K562 (cell line): ENCODE results near the gene NOTO. TPM values are rescaled to one million over a fixed set of nuclear protein-coding genes. Genes with fewer than 3 reads are reported as not detected.

Source experiments
- ATAC-seq: fragments of 200-7000 bp; cut with Tn5 transposase; 3 replicates; pipeline ENCODE4 v1.9.1; 2020; ENCODE audit warnings: moderate library complexity
- BruUV-seq: library from RNA; stranded (reverse); fragments of 400-500 nt; replicated peaks from 2 replicates; lab custom pipeline; 2021; lab: Mats Ljungman, UMichigan
- CTCF ChIA-PET: fragments of 300-600 bp; formaldehyde crosslinking; extraction: SDS; loops from one replicate; lab custom pipeline; 2021; ENCODE audit warnings: low intra/inter-chr PET ratio; lab: Yijun Ruan, JAX
- POLR2A ChIA-PET: fragments of 300-600, 350-650 bp; sonication (Branson Sonifier 250); formaldehyde crosslinking; extraction: SDS; loops from one replicate; lab custom pipeline; 2021; ENCODE audit warnings: antibody characterized with exemption, inconsistent platforms; lab: Yijun Ruan, JAX
- DNase-seq, 4 experiments: peaks; one replicate each; pipeline versions ENCODE4 v3.0.0 to v3.0.0-alpha.2; 2011 to 2018; ENCODE audit warnings: low spot score in 3 of 4, mixed read lengths in 3 of 4; ENCODE audit errors: extremely low read depth in 1 of 4
- FAIRE-seq: peaks from 2 replicates; lab custom pipeline; 2011; peaks lifted over from hg19 to GRCh38; lab: Jason Lieb, UNC
- H2AFZ ChIP-seq: 2 replicates; pipeline ENCODE4 v1.6.0; 2011; ENCODE audit warnings: low read depth, low read length, control low read depth, inconsistent platforms
- H3K27ac ChIP-seq: fragments of 200-600 bp; 3 replicates; pipeline ENCODE4 v1.8.0; 2011; ENCODE audit warnings: low read depth, mild to moderate bottlenecking, control low read depth, inconsistent platforms, low read length, moderate library complexity, mixed read lengths; ENCODE audit errors: extremely low read depth
- H3K27me3 ChIP-seq, 2 experiments: fragments of 300-600 bp in 1 of 2; 2 replicates in 1 of 2; 3 replicates in 1 of 2; pipeline versions ENCODE4 v1.6.0 to v1.8.0; 2011; ENCODE audit warnings: inconsistent platforms in 2 of 2, low read length in 2 of 2, mild to moderate bottlenecking in 1 of 2, mixed read lengths in 1 of 2, moderate library complexity in 1 of 2; ENCODE audit not compliant: control insufficient read depth in 2 of 2, insufficient read depth in 2 of 2
- H3K36me3 ChIP-seq: fragments of 300-600 bp; 3 replicates; pipeline ENCODE4 v1.8.0; 2011; ENCODE audit warnings: mild to moderate bottlenecking, low read length, inconsistent platforms; ENCODE audit not compliant: control insufficient read depth, insufficient read depth
- H3K4me1 ChIP-seq, 2 experiments: fragments of 200-600 bp in 1 of 2; replicated peaks in 1 of 2; 2 replicates in 1 of 2; 3 replicates in 1 of 2; pipeline versions ENCODE4 v1.5.1 to v1.8.0; 2011; ENCODE audit warnings: inconsistent platforms in 2 of 2, low read length in 2 of 2, mild to moderate bottlenecking in 1 of 2, mixed read lengths in 1 of 2, moderate library complexity in 1 of 2; ENCODE audit not compliant: control insufficient read depth in 2 of 2, insufficient read depth in 2 of 2
- H3K4me2 ChIP-seq: 2 replicates; pipeline ENCODE4 v1.6.1; 2011; ENCODE audit warnings: low read length, control low read depth, inconsistent platforms, mixed read lengths; ENCODE audit not compliant: insufficient read depth
- H3K4me3 ChIP-seq: fragments of 200-600 bp; sonication (generic), shearing (Covaris generic); 2 replicates; pipeline ENCODE4 v1.5.1; 2016; ENCODE audit warnings: control low read depth, inconsistent platforms
- H3K79me2 ChIP-seq: fragments of 200-600 bp; 3 replicates; pipeline ENCODE4 v1.8.0; 2011; ENCODE audit warnings: low read length, inconsistent platforms; ENCODE audit not compliant: control insufficient read depth, insufficient read depth
- H3K9ac ChIP-seq, 2 experiments: 2 replicates each; pipeline versions ENCODE4 v1.6.0 to v1.6.1; 2011; ENCODE audit warnings: low read depth in 2 of 2, low read length in 2 of 2, control low read depth in 1 of 2, inconsistent platforms in 1 of 2, mild to moderate bottlenecking in 1 of 2, mixed read lengths in 1 of 2; ENCODE audit not compliant: insufficient read depth in 1 of 2
- H3K9me1 ChIP-seq: one replicate; pipeline ENCODE4 v1.6.0; 2011; ENCODE audit warnings: inconsistent platforms, mild to moderate bottlenecking, low read length, moderate library complexity; ENCODE audit not compliant: control insufficient read depth, insufficient read depth
- H3K9me3 ChIP-seq: replicated peaks from 2 replicates; pipeline ENCODE4 v1.5.1; 2011; ENCODE audit warnings: low read depth, low read length, inconsistent platforms; ENCODE audit not compliant: control insufficient read depth, insufficient read depth
- H4K20me1 ChIP-seq: replicated peaks from 2 replicates; pipeline ENCODE4 v1.6.1; 2011; ENCODE audit warnings: low read length, inconsistent platforms, mixed read lengths; ENCODE audit not compliant: control insufficient read depth, insufficient read depth
- BACH1 ChIP-seq: fragments of 200-800 bp; sonication (Bioruptor generic); IDR thresholded peaks from 2 replicates; pipeline ENCODE4 v1.6.1; 2016; ENCODE audit warnings: missing genetic modification characterization, missing compliant biosample characterization
- CSDE1 ChIP-seq, 2 experiments: fragments of 450-650 bp; IDR thresholded peaks; 2 replicates each; pipeline ENCODE4 v1.6.1; 2016; ENCODE audit warnings: mild to moderate bottlenecking in 1 of 2
- ETS2 ChIP-seq: IDR thresholded peaks from 2 replicates; pipeline ENCODE4 v1.6.1; 2016; ENCODE audit warnings: borderline replicate concordance, missing genetic modification characterization, mild to moderate bottlenecking, moderate library complexity, missing compliant biosample characterization; ENCODE audit not compliant: poor library complexity, severe bottlenecking
- ETV5 ChIP-seq: sonication (generic); formaldehyde crosslinking; IDR thresholded peaks from 2 replicates; pipeline ENCODE4 v1.4.0; 2020; ENCODE audit warnings: low read depth, mild to moderate bottlenecking, missing genetic modification reagents
- MAFK ChIP-seq: IDR thresholded peaks from 2 replicates; pipeline ENCODE4 v1.6.1; 2011; ENCODE audit warnings: low read length, improper control_type of control experiment
- MEF2A ChIP-seq: IDR thresholded peaks from 2 replicates; pipeline ENCODE4 v1.6.1; 2011; ENCODE audit warnings: low read depth, mild to moderate bottlenecking, low read length, moderate library complexity; ENCODE audit not compliant: control insufficient read depth
- NRF1 ChIP-seq, 2 experiments: fragments of 450-650 bp; IDR thresholded peaks in 1 of 2; conservative IDR thresholded peaks in 1 of 2; 2 replicates each; pipeline ENCODE4 v1.6.1; 2014; ENCODE audit warnings: mild to moderate bottlenecking in 2 of 2
- RAD21 ChIP-seq, 2 experiments: fragments of 250-450 bp in 1 of 2; fragments of 450-650 bp in 1 of 2; sonication (Bioruptor Pico) in 1 of 2; formaldehyde crosslinking in 1 of 2; IDR thresholded peaks in 1 of 2; conservative IDR thresholded peaks in 1 of 2; 2 replicates each; pipeline versions ENCODE4 v1.4.0 to v1.8.0; 2020 to 2022; ENCODE audit warnings: mild to moderate bottlenecking in 2 of 2, moderate library complexity in 1 of 2
- RFX5 ChIP-seq: IDR thresholded peaks from 2 replicates; pipeline ENCODE4 v1.6.1; 2011; ENCODE audit warnings: low read depth, mild to moderate bottlenecking, improper control_type of control experiment, low read length
- RNF2 ChIP-seq: sonication (generic); IDR thresholded peaks from 2 replicates; pipeline ENCODE4 v1.6.1; 2016
- SRF ChIP-seq, 2 experiments: fragments of 250-450, 450-650 bp in 1 of 2; sonication (Bioruptor Pico) in 1 of 2; sonication (generic) in 1 of 2; formaldehyde crosslinking; IDR thresholded peaks; 2 replicates each; pipeline versions ENCODE4 v1.5.0 to v1.5.1; 2020 to 2022; ENCODE audit warnings: mild to moderate bottlenecking in 1 of 2, missing genetic modification reagents in 1 of 2
- TBP ChIP-seq: optimal IDR thresholded peaks from 2 replicates; pipeline ENCODE3; 2011; ENCODE audit warnings: low read depth, low read length, improper control_type of control experiment
- ZNF639 ChIP-seq, 2 experiments: fragments of 200-800 bp in 1 of 2; sonication (Bioruptor generic) in 1 of 2; sonication (generic) in 1 of 2; formaldehyde crosslinking in 1 of 2; IDR thresholded peaks in 1 of 2; conservative IDR thresholded peaks in 1 of 2; 2 replicates each; pipeline versions ENCODE4 v1.5.0 to v1.6.1; 2016 to 2020; ENCODE audit warnings: missing compliant biosample characterization in 1 of 2, missing genetic modification characterization in 1 of 2, missing genetic modification reagents in 1 of 2
- ZSCAN32 ChIP-seq: fragments of 450-650 bp; formaldehyde crosslinking; IDR thresholded peaks from 2 replicates; pipeline ENCODE4 v1.4.0; 2020; ENCODE audit warnings: mild to moderate bottlenecking, moderate library complexity
- WGBS: fragments of 100-300 bp; shearing (Covaris generic); methylation state at CpG from one replicate; pipeline ENCODE4 v1.1.6; 2016; ENCODE audit warnings: low coverage, mixed read lengths; ENCODE audit not compliant: insufficient coverage; ENCODE audit errors: missing lambda C conversion rate; 5-methylcytosine and 5-hydroxymethylcytosine counted together
- in situ Hi-C: fragments of 300-500 bp; cut with MboI; formaldehyde crosslinking; loops from 4 replicates; pipeline ENCODE4 v1.15.0; 2018; ENCODE audit warnings: inconsistent platforms, mixed read lengths
- intact Hi-C: fragments of 100-400 bp; cut with micrococcal nuclease; formaldehyde crosslinking; loops from 2 replicates; pipeline ENCODE4 v1.14.2; 2022
- polyA plus RNA-seq, 8 experiments: library from polyadenylated mRNA; depleted of rRNA in 4 of 8; stranded (reverse) in 5 of 8; unstranded in 3 of 8; fragments of >200 nt; fragmentation: Nextera tagmentation in 2 of 8; fragmentation: Illumina TruSeq in 1 of 8; extraction: Ambion mirVana in 2 of 8; extraction: Trizol in 1 of 8; gene quantifications; 2 replicates each; pipeline versions ENCODE4 v1.2.1 to v1.2.3, GENCODE V29; 2011 to 2014; ENCODE audit warnings: inconsistent platforms in 1 of 8, missing spikeins in 1 of 8
- total RNA-seq, 7 experiments: library from RNA; depleted of rRNA in 6 of 7; stranded (reverse); fragments of >200 nt in 6 of 7; fragmentation: Illumina TruSeq in 2 of 7; extraction: Trizol in 2 of 7; gene quantifications; 2 replicates each; pipeline versions ENCODE4 v1.2.1 to v1.2.3, GENCODE V29; 2011 to 2021; ENCODE audit warnings: low replicate concordance in 1 of 7

The NOTO gene
- total and polyA plus RNA-seq, 9 of the 15 experiments (the other 6 are each of a cell fraction or from before 2014, with no cell fraction given) = not detected

GRCh38 chr2:73228631-73229030 is 26.3 kb downstream of the NOTO start:
- Histone ChIP-seq H3K4me1 (peaks cover 0 to 22% of the 10 kb centered on the region in 2 experiments; a peak in 3 of 5 replicates), H3K4me2 (no peak overlapping the region), H3K9me1 (no peaks in the 10 kb centered on the region), H3K36me3 (peaks cover 60% of the 10 kb centered on the region), H3K79me2 (peaks cover 11% of the 10 kb centered on the region), H3K27me3 (no peaks in the 10 kb centered on the region), H3K4me3 (no peak overlapping the region), H3K9me3 (no peaks in the 10 kb centered on the region), H2AFZ (no peak overlapping the region), H3K27ac (no peak overlapping the region), H4K20me1 (0 out of 2 replicates have a peak, but pooled peaks cover 3% of the 10 kb centered on the region), H3K9ac (no peak overlapping the region)
- POLR2A ChIA-PET = interaction anchor here (0.7 to 4.8 kb wide), 6 partner anchors 8 to 16 kb away, joined by 3 to 25 read pairs (median 4); partner anchors contain the start of gene SMYD5
- 84% methylated on average over 14 of the region's 14 CpGs for WGBS
- DNase-seq (no peak), FAIRE-seq (no peak), ATAC-seq (no peak)
- BruUV-seq = no TSS peak
- in situ Hi-C loops = no loop called here
- TF ChIP-seq MAFK (no peak), MEF2A (no peak), ETV5 (no peak), RFX5 (no peak), SRF (CRISPR knock-in tag; IDR thresholded peaks at IDR 0.05) (no peak), BACH1 (no peak), CSDE1 (IDR thresholded peaks at IDR 0.05) (no peak), ZSCAN32 (CRISPR knock-in tag) (no peak), ZNF639 (CRISPR knock-in tag; conservative IDR thresholded peaks at IDR 0.05 in 1 of 2, IDR thresholded peaks at IDR 0.05 in 1 of 2) (no peak), TBP (no peak), NRF1 (conservative IDR thresholded peaks at IDR 0.05 in 1 of 2, IDR thresholded peaks at IDR 0.05 in 1 of 2) (no peak), ETS2 (tag) (no peak), RAD21 (CRISPR knock-in tag; conservative IDR thresholded peaks at IDR 0.05 in 1 of 2, IDR thresholded peaks at IDR 0.05 in 1 of 2) (no peak), RNF2 (no peak)
- intact Hi-C loops = no loop called here
- CTCF ChIA-PET = no interaction called here
